GM12801 (cell line): ENCODE data around the gene EIF5A2.

Source experiments
- CTCF ChIP-seq: IDR thresholded peaks from one replicate; pipeline ENCODE4 v1.5.1; 2011; ENCODE audit warnings: control low read depth; ENCODE audit not compliant: insufficient read length; ENCODE audit errors: extremely low read depth

Gene EIF5A2

GRCh38 chr3:170941551-170941950 is 33.1 kb upstream of the EIF5A2 start:
- no peak for TF ChIP-seq CTCF

- no peak for TF ChIP-seq CTCF
Observed at GRCh38 chr3:170918715-170919114, 10.3 kb upstream of the EIF5A2 start.

- no peak for TF ChIP-seq CTCF
Observed at GRCh38 chr3:170914690-170915089, 6.3 kb upstream of the EIF5A2 start.

GRCh38 chr3:170914212-170914611 is 5.8 kb upstream of the EIF5A2 start:
- TF ChIP-seq CTCF, result no peak

GRCh38 chr3:170911051-170911450 is 2.6 kb upstream of the EIF5A2 start:
- TF ChIP-seq CTCF, result no peak

GRCh38 chr3:170910542-170910941 is 2.1 kb upstream of the EIF5A2 start:
- TF ChIP-seq CTCF, result no peak

- no peak for TF ChIP-seq CTCF
Observed at GRCh38 chr3:170909129-170909903, 879 bp upstream of the EIF5A2 start.
